BJ (cell line): Measurements from ENCODE around the gene PI16. TPM values are rescaled to one million over a fixed set of nuclear protein-coding genes. Genes with fewer than 3 reads are reported as not detected.

Experiments
- CTCF ChIA-PET: fragments of 350-600 bp; formaldehyde crosslinking; extraction: SDS; loops from one replicate; lab custom pipeline; 2021; ENCODE audit warnings: antibody characterized with exemption, inconsistent platforms; lab: Yijun Ruan, JAX
- POLR2A ChIA-PET: fragments of 300-600 bp; sonication (Branson Sonifier 250); formaldehyde crosslinking; extraction: SDS; loops from one replicate; lab custom pipeline; 2021; ENCODE audit warnings: antibody characterized with exemption; lab: Charles Lee
- DNase-seq: peaks from one replicate; pipeline ENCODE4 v3.0.0-alpha.2; 2011; ENCODE audit warnings: low read depth
- H3K27me3 ChIP-seq: 2 replicates; pipeline ENCODE4 v1.6.0; 2011; ENCODE audit warnings: low read length; ENCODE audit not compliant: control insufficient read depth, insufficient read depth
- H3K36me3 ChIP-seq: 2 replicates; pipeline ENCODE4 v1.5.1; 2011; ENCODE audit warnings: low read length; ENCODE audit not compliant: control insufficient read depth, insufficient read depth
- H3K4me3 ChIP-seq: 2 replicates; pipeline ENCODE4 v1.5.1; 2011; ENCODE audit warnings: low read depth, mild to moderate bottlenecking, control low read depth, low read length
- CTCF ChIP-seq: IDR thresholded peaks from 2 replicates; pipeline ENCODE4 v1.5.1; 2011; ENCODE audit warnings: low read depth, mild to moderate bottlenecking, control low read depth, inconsistent platforms, low read length, moderate library complexity; ENCODE audit not compliant: insufficient read depth
- polyA plus RNA-seq: library from polyadenylated mRNA; depleted of rRNA; stranded (reverse); fragments of >200 nt; gene quantifications from 2 replicates; pipeline ENCODE4 v1.2.3, GENCODE V29; 2011

PI16 gene
- polyA plus RNA-seq, 1 experiment, result 0.21 TPM

DNA sequence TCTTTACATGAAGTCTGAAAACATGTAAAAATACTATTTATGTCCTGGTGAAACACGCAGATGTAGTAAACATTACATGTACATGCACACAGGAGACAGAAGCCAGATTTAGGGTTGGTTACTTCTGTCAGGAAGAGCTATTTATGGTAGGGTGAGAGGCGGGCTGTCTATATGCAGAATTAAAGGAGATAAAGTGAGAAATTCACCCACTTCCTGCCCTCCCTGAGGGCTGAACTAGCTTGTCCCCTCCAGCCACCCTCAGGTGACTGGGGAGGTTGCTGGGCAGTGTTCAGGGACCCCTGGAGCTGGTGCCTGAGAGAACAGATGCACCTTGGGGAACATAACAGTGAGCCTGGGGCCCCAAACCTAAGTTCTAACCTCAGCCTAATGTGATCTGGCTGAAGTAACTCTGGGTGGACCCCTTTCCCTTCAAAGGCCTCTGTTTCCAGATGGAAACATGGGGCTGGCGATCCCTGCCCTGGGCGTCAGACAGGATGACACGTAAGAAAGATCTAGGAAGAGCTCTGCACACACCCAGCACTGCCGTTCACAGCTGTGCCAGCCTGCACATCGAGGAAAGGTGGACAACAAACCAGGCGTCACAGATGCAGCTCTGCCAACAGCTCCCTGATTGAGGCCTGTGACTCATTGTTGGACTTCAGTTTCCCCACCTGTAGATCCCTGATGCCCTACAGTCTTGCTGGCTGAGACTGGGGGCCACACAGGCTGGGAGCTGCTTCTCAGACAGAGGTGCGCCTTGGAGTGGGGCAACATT is 1.3 kb downstream of the PI16 start:
- TF ChIP-seq CTCF, result no peak
- Histone ChIP-seq H3K4me3 (no peak overlapping the region), H3K36me3 (no peaks in the 10 kb centered on the region), H3K27me3 (no peaks in the 10 kb centered on the region)
- no peak for DNase-seq
- ChIA-PET POLR2A (no interaction called here), CTCF (interaction anchor here (1.3 to 3.0 kb wide), 3 partner anchors 10 to 71 kb away, joined by 3 to 12 read pairs (median 4); no protein-coding TSS in a partner anchor)

- H3K36me3 ChIP-seq, result no peaks in the 10 kb centered on the region
- ChIA-PET POLR2A (no interaction called here), CTCF (interaction anchor here (1.3 to 3.0 kb wide), 3 partner anchors 9 to 71 kb away, joined by 3 to 12 read pairs (median 4); no protein-coding TSS in a partner anchor)
- TF ChIP-seq CTCF, result no peak
- no peaks in the 10 kb centered on the region for H3K27me3 ChIP-seq
- DNase-seq, result no peak
- no peak overlapping the region for H3K4me3 ChIP-seq
These were observed 1.9 kb downstream of the PI16 start for GRCh38 chr6:36956446-36956820.

- TF ChIP-seq CTCF, result no peak
- Histone ChIP-seq H3K4me3 (no peak overlapping the region), H3K36me3 (no peaks in the 10 kb centered on the region), H3K27me3 (no peaks in the 10 kb centered on the region)
- DNase-seq, result no peak
- ChIA-PET POLR2A (no interaction called here), CTCF (interaction anchor here (0.7 kb wide), 1 partner anchor 18 kb away, joined by 3 read pairs; no protein-coding TSS in a partner anchor)
These were observed 3.3 kb downstream of the PI16 start for GRCh38 chr6:36957773-36958271.

DNA sequence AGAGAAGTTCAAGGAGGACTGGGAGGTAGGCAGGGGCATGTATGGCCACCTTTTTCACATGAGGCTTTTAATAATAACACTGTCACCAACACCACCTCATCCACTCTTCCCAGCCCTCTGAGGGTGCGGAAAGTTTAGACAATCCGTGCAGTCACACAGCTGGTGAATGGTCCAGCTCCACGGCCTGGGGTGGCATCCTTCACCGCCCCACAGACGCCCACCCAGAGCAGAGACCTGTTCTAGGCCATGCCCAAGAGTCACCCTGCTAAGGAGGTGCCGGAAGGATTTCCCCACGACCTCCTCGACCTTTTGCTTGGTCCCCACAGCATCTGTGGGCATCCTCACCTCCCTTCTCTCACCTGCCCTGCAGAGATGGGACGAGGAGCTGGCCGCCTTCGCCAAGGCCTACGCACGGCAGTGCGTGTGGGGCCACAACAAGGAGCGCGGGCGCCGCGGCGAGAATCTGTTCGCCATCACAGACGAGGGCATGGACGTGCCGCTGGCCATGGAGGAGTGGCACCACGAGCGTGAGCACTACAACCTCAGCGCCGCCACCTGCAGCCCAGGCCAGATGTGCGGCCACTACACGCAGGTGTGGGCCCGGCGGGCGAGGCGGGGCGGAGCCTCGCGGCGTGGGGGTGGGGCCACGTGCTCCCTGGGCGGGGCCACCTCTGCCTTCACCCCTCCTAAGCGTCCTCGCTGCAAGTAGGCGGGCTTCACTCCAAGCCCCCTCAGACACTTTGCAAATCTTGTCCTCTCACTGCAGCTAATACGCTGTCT is 4.4 kb downstream of the PI16 start:
- TF ChIP-seq CTCF, result no peak
- Histone ChIP-seq H3K36me3 (no peaks in the 10 kb centered on the region), H3K4me3 (no peak overlapping the region), H3K27me3 (no peaks in the 10 kb centered on the region)
- ChIA-PET CTCF (no interaction called here), POLR2A (no interaction called here)
- DNase-seq, result no peak

DNA sequence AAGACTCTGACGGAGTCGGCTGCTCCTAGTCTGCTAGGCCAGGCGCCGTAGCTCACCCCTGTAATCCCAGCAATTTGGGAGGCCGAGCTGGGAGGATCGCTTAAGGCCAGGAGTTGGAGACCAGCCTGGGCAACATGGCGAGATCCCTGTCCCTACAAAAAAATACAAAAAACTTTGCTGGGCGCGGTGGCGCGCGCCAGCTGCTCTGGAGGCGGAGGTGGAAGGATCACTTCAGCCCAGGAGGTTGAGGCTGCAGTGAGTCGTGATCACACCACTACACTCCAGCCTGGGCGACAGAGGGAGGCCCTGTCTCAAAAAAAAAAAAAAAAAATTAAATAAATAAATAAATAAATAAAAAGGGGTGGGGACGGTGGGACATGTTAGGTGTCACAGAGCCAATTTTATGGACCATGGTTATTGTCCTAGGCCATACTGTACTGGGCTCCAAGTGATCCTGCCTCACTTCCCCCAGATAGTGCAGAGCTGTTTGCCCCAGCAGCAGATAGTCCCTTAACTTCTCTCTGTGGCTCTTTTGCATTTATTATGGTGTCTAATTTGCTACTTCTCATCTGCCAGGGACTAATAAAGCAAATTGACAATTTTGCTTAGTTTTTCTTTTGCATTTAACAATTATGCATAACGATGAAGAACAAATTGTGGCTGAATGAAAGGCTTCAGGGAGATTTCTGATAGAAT is 5.2 kb downstream of the PI16 start:
- CTCF ChIA-PET, result no interaction called here
- POLR2A ChIA-PET, result no interaction called here
- TF ChIP-seq CTCF, result no peak
- no peaks in the 10 kb centered on the region for H3K27me3 ChIP-seq
- no peak overlapping the region for H3K4me3 ChIP-seq
- no peaks in the 10 kb centered on the region for H3K36me3 ChIP-seq
- DNase-seq, result no peak
